Hippocampal formation (tissue), 2 donors: ENCODE data around the gene MTAP.

Experiments used
- DNase-seq, 2 donors: peaks; one replicate each; lab custom pipeline; 2025; lab: John Stamatoyannopoulos, UW

The MTAP gene

GRCh38 chr9:21802418-21803000, at the start of gene MTAP:
Gene MTAP (plus strand): TSS chr9:21802636. CDS start chr9:21802749, 113 bp downstream.
- peak; percentile 86 to 96 for DNase-seq

GRCh38 chr9:21753523-21753922, 48.9 kb upstream of the MTAP start:
- DNase-seq, result no peak

- no peak for DNase-seq
These were observed 47.7 kb upstream of the MTAP start for GRCh38 chr9:21754741-21755140.

- no peak for DNase-seq
These were observed 43.9 kb upstream of the MTAP start for GRCh38 chr9:21758540-21758939.

GRCh38 chr9:21761309-21761901, 41.0 kb upstream of the MTAP start:
- no peak for DNase-seq

- no peak for DNase-seq
These were observed 40.4 kb upstream of the MTAP start for GRCh38 chr9:21762064-21762463.

- no peak for DNase-seq
These were observed 37.6 kb upstream of the MTAP start for GRCh38 chr9:21764846-21765245.

- DNase-seq, result no peak
These were observed 36.3 kb upstream of the MTAP start for GRCh38 chr9:21766096-21766495.

GRCh38 chr9:21770871-21771560, 31.4 kb upstream of the MTAP start:
- no peak for DNase-seq

GRCh38 chr9:21777701-21778100, 24.7 kb upstream of the MTAP start:
- DNase-seq, result no peak

GRCh38 chr9:21778304-21778703, 24.1 kb upstream of the MTAP start:
- DNase-seq, result no peak

- DNase-seq, result no peak
These were observed 23.0 kb upstream of the MTAP start for GRCh38 chr9:21779397-21779796.

GRCh38 chr9:21781656-21782055, 20.8 kb upstream of the MTAP start:
- no peak for DNase-seq

GRCh38 chr9:21782205-21782604, 20.2 kb upstream of the MTAP start:
- no peak for DNase-seq

- DNase-seq, result no peak
These were observed 13.7 kb upstream of the MTAP start for GRCh38 chr9:21788752-21789151.

GRCh38 chr9:21789541-21790037, 12.8 kb upstream of the MTAP start:
- peak; percentile 13 to 88 for DNase-seq

GRCh38 chr9:21795483-21795882, 7.0 kb upstream of the MTAP start:
- DNase-seq, result no peak

- no peak for DNase-seq
These were observed 5.7 kb upstream of the MTAP start for GRCh38 chr9:21796768-21797167.

GRCh38 chr9:21800931-21801682, 1.3 kb upstream of the MTAP start:
- no peak for DNase-seq

GRCh38 chr9:21801683-21802417, 586 bp upstream of the MTAP start:
- peak in 1 of 2 donors; percentile 57 for DNase-seq

GRCh38 chr9:21803649-21804048, 1.2 kb downstream of the MTAP start:
- DNase-seq, result no peak

- DNase-seq, result no peak
These were observed 1.9 kb downstream of the MTAP start for GRCh38 chr9:21804331-21804730.
